DND-41 (cell line): ENCODE measurements around the gene RAD23B.

ENCODE experiments used
- ATAC-seq: fragments of 200-7000 bp; cut with Tn5 transposase; 3 replicates; pipeline ENCODE4 v1.9.1; 2021; ENCODE audit warnings: low read depth; ENCODE audit not compliant: insufficient read depth
- DNase-seq: peaks from one replicate; pipeline ENCODE4 v3.0.0-alpha.2; 2020
- H2AFZ ChIP-seq: 2 replicates; pipeline ENCODE4 v1.6.0; 2012; ENCODE audit warnings: low read depth, low read length
- H3K27ac ChIP-seq: 2 replicates; pipeline ENCODE4 v1.5.1; 2012; ENCODE audit warnings: low read length, inconsistent platforms
- H3K27me3 ChIP-seq: fragments of 200-600 bp; sonication (generic); 2 replicates; pipeline ENCODE4 v1.6.0; 2012; ENCODE audit warnings: low read length, mild to moderate bottlenecking, inconsistent platforms; ENCODE audit not compliant: insufficient read depth, poor library complexity
- H3K36me3 ChIP-seq: 2 replicates; pipeline ENCODE4 v1.5.1; 2012; ENCODE audit warnings: low read length, inconsistent platforms; ENCODE audit not compliant: insufficient read depth
- H3K4me1 ChIP-seq: 2 replicates; pipeline ENCODE4 v1.5.1; 2012; ENCODE audit warnings: mild to moderate bottlenecking, low read length; ENCODE audit not compliant: insufficient read depth
- H3K4me2 ChIP-seq: 2 replicates; pipeline ENCODE4 v1.6.0; 2012; ENCODE audit warnings: mild to moderate bottlenecking, moderate library complexity, low read length, inconsistent platforms; ENCODE audit not compliant: insufficient read depth
- H3K4me3 ChIP-seq, 2 experiments: fragments of 200-600 bp in 1 of 2; shearing (Covaris generic) in 1 of 2; 2 replicates each; pipeline ENCODE4 v1.5.1; 2012 to 2016; ENCODE audit warnings: inconsistent platforms in 2 of 2, low read length in 2 of 2, mild to moderate bottlenecking in 2 of 2, low read depth in 1 of 2, moderate library complexity in 1 of 2
- H3K79me2 ChIP-seq: 2 replicates; pipeline ENCODE4 v1.6.0; 2012; ENCODE audit warnings: low read length, inconsistent platforms; ENCODE audit not compliant: insufficient read depth
- H3K9ac ChIP-seq: 2 replicates; pipeline ENCODE4 v1.6.0; 2012; ENCODE audit warnings: low read depth, mild to moderate bottlenecking, inconsistent platforms, low read length, moderate library complexity
- H3K9me3 ChIP-seq: 2 replicates; pipeline ENCODE4 v1.5.1; 2012; ENCODE audit warnings: low read length, moderate library complexity, mild to moderate bottlenecking, inconsistent platforms; ENCODE audit not compliant: insufficient read depth, severe bottlenecking
- H4K20me1 ChIP-seq: 2 replicates; pipeline ENCODE4 v1.6.0; 2012; ENCODE audit warnings: low read length; ENCODE audit not compliant: insufficient read depth
- CTCF ChIP-seq: IDR thresholded peaks from 2 replicates; pipeline ENCODE4 v1.5.1; 2012; ENCODE audit warnings: borderline replicate concordance, low read length, moderate library complexity, mild to moderate bottlenecking; ENCODE audit not compliant: poor library complexity, severe bottlenecking; ENCODE audit errors: extremely low read depth
- EZH2 ChIP-seq: IDR thresholded peaks from 3 replicates; pipeline ENCODE4 v1.6.1; 2012; ENCODE audit warnings: borderline replicate concordance, low read depth, mild to moderate bottlenecking, moderate library complexity, low read length, inconsistent platforms; ENCODE audit not compliant: severe bottlenecking

Gene RAD23B

GRCh38 chr9:107283623-107284616 lies 841 bp downstream of the RAD23B start:
- Histone ChIP-seq H2AFZ (peak overlapping the region; percentile 91), H3K36me3 (no peaks in the 10 kb centered on the region; the same call in 1 of the 2 replicates), H3K9ac (peak overlapping the region; percentile 98), H3K4me3 (peak overlapping the region; percentile 78 to 87), H3K4me1 (peaks cover 33% of the 10 kb centered on the region), H4K20me1 (peaks cover 46% of the 10 kb centered on the region), H3K9me3 (no peaks in the 10 kb centered on the region), H3K27me3 (no peaks in the 10 kb centered on the region), H3K4me2 (peak overlapping the region; percentile 77), H3K27ac (peak overlapping the region; percentile 98), H3K79me2 (peaks cover 58% of the 10 kb centered on the region)
- ATAC-seq, result peak; percentile 23
- TF ChIP-seq CTCF (no peak), EZH2 (no peak)
- DNase-seq, result peak; percentile 58

GRCh38 chr9:107284636-107285035 lies 1.6 kb downstream of the RAD23B start:
- peaks cover 66% of the 10 kb centered on the region for H3K79me2 ChIP-seq
- H3K27ac ChIP-seq, result peak overlapping the region; percentile 98
- no peaks in the 10 kb centered on the region for H3K9me3 ChIP-seq
- DNase-seq (no peak), ATAC-seq (no peak)
- no peaks in the 10 kb centered on the region; the same call in 1 of the 2 replicates for H3K36me3 ChIP-seq
- H3K9ac ChIP-seq, result peak overlapping the region; percentile 98
- peaks cover 33% of the 10 kb centered on the region for H3K4me1 ChIP-seq
- no peak overlapping the region for H2AFZ ChIP-seq
- no peaks in the 10 kb centered on the region for H3K27me3 ChIP-seq
- H3K4me2 ChIP-seq, result peak overlapping the region; percentile 77
- H3K4me3 ChIP-seq, result peak overlapping the region; percentile 78 to 87
- H4K20me1 ChIP-seq, result peaks cover 54% of the 10 kb centered on the region
- TF ChIP-seq CTCF, result no peak
- TF ChIP-seq EZH2, result no peak

GRCh38 chr9:107285286-107285685 lies 2.2 kb downstream of the RAD23B start:
- peaks cover 60% of the 10 kb centered on the region for H4K20me1 ChIP-seq
- TF ChIP-seq EZH2 (no peak), CTCF (no peak)
- no peaks in the 10 kb centered on the region; the same call in 1 of the 2 replicates for H3K36me3 ChIP-seq
- no peaks in the 10 kb centered on the region for H3K9me3 ChIP-seq
- H3K27me3 ChIP-seq, result no peaks in the 10 kb centered on the region
- H3K27ac ChIP-seq, result peak overlapping the region; percentile 8; the same call in 1 of the 2 replicates
- H3K4me2 ChIP-seq, result peak overlapping the region; percentile 77
- DNase-seq, result no peak
- H3K4me3 ChIP-seq, result peak overlapping the region; percentile 78 to 87; a peak in 3 of 4 replicates
- peaks cover 72% of the 10 kb centered on the region for H3K79me2 ChIP-seq
- ATAC-seq, result no peak
- H3K9ac ChIP-seq, result peak overlapping the region; percentile 98
- H3K4me1 ChIP-seq, result peaks cover 33% of the 10 kb centered on the region
- no peak overlapping the region for H2AFZ ChIP-seq
